ENCODE data around the gene RPL22L1. TPM values are rescaled to one million over a fixed set of nuclear protein-coding genes. Genes with fewer than 3 reads are reported as not detected.

Gene RPL22L1
- total and polyA plus RNA-seq, 2 experiments from 2014 or later, result 216 to 441 TPM

DNA sequence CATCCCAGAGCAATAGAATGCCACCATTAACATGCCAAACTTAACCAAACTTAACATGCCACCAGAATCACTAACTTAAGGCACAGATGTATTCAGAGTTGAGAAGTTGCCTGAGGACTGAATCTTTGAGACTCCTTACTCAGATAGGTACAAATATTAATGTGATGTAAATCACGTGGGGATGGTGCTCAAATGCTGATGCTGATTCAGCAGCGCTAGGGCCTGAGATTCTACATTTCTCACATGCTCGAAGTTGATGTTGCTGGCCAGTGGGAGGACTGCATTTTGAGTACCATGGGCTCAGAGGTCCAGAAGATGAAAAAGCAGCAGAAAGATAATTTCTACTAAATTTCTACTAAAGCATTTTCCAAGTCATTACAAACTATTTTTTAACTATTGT, 54.1 kb downstream of the RPL22L1 start:
- H3K36me3 ChIP-seq (ENCODE audit: insufficient read depth), result no peaks in the 10 kb centered on the region
- H3K36me3 Mint-ChIP-seq (ENCODE audit: low read depth), result 0 out of 3 replicates have a peak, but pooled peaks cover 3% of the 10 kb centered on the region
- ATAC-seq (no peak), DNase-seq (ENCODE audit: low spot score) (no peak)
- no peak overlapping the region for H3K4me3 Mint-ChIP-seq
- no peaks in the 10 kb centered on the region for H3F3A ChIP-seq (replicated peaks; ENCODE audit: low read depth)
- H3K27ac Mint-ChIP-seq, result no peak overlapping the region
- H3K79me2 ChIP-seq (replicated peaks; ENCODE audit: insufficient read depth), result no peaks in the 10 kb centered on the region
- peaks cover 53% of the 10 kb centered on the region for H3K4me1 ChIP-seq (ENCODE audit: insufficient read depth)
- H3K4me1 Mint-ChIP-seq, result peaks cover 69% of the 10 kb centered on the region
- peak overlapping the region; percentile 33; the same call in 1 of the 2 replicates for H3K4me2 ChIP-seq
- H3K27ac ChIP-seq (ENCODE audit: low read depth), result 0 out of 2 replicates have a peak overlapping the region, but pooled peaks have one; percentile 6
- H3K9me3 Mint-ChIP-seq, result peaks cover 5% of the 10 kb centered on the region; the same call in 2 of the 3 replicates
- H3K27me3 ChIP-seq (ENCODE audit: insufficient read depth), result no peaks in the 10 kb centered on the region
- TF ChIP-seq, protein P1, sequence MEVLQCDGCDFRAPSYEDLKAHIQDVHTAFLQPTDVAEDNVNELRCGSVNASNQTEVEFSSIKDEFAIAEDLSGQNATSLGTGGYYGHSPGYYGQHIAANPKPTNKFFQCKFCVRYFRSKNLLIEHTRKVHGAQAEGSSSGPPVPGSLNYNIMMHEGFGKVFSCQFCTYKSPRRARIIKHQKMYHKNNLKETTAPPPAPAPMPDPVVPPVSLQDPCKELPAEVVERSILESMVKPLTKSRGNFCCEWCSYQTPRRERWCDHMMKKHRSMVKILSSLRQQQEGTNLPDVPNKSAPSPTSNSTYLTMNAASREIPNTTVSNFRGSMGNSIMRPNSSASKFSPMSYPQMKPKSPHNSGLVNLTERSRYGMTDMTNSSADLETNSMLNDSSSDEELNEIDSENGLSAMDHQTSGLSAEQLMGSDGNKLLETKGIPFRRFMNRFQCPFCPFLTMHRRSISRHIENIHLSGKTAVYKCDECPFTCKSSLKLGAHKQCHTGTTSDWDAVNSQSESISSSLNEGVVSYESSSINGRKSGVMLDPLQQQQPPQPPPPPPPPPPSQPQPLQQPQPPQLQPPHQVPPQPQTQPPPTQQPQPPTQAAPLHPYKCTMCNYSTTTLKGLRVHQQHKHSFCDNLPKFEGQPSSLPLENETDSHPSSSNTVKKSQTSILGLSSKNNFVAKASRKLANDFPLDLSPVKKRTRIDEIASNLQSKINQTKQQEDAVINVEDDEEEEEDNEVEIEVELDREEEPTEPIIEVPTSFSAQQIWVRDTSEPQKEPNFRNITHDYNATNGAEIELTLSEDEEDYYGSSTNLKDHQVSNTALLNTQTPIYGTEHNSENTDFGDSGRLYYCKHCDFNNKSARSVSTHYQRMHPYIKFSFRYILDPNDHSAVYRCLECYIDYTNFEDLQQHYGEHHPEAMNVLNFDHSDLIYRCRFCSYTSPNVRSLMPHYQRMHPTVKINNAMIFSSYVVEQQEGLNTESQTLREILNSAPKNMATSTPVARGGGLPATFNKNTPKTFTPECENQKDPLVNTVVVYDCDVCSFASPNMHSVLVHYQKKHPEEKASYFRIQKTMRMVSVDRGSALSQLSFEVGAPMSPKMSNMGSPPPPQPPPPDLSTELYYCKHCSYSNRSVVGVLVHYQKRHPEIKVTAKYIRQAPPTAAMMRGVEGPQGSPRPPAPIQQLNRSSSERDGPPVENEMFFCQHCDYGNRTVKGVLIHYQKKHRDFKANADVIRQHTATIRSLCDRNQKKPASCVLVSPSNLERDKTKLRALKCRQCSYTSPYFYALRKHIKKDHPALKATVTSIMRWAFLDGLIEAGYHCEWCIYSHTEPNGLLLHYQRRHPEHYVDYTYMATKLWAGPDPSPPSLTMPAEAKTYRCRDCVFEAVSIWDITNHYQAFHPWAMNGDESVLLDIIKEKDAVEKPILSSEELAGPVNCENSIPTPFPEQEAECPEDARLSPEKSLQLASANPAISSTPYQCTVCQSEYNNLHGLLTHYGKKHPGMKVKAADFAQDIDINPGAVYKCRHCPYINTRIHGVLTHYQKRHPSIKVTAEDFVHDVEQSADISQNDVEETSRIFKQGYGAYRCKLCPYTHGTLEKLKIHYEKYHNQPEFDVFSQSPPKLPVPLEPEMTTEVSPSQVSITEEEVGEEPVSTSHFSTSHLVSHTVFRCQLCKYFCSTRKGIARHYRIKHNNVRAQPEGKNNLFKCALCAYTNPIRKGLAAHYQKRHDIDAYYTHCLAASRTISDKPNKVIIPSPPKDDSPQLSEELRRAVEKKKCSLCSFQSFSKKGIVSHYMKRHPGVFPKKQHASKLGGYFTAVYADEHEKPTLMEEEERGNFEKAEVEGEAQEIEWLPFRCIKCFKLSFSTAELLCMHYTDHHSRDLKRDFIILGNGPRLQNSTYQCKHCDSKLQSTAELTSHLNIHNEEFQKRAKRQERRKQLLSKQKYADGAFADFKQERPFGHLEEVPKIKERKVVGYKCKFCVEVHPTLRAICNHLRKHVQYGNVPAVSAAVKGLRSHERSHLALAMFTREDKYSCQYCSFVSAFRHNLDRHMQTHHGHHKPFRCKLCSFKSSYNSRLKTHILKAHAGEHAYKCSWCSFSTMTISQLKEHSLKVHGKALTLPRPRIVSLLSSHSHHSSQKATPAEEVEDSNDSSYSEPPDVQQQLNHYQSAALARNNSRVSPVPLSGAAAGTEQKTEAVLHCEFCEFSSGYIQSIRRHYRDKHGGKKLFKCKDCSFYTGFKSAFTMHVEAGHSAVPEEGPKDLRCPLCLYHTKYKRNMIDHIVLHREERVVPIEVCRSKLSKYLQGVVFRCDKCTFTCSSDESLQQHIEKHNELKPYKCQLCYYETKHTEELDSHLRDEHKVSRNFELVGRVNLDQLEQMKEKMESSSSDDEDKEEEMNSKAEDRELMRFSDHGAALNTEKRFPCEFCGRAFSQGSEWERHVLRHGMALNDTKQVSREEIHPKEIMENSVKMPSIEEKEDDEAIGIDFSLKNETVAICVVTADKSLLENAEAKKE (CRISPR knock-in tag; IDR thresholded peaks at IDR 0.05), result no peak
- no peak for TF ChIP-seq JUNB (IDR thresholded peaks at IDR 0.05; ENCODE audit: unreplicated experiment)
- TF ChIP-seq STAT1 (IDR thresholded peaks at IDR 0.05; ENCODE audit: unreplicated experiment), result no peak
- TF ChIP-seq, protein P2, sequence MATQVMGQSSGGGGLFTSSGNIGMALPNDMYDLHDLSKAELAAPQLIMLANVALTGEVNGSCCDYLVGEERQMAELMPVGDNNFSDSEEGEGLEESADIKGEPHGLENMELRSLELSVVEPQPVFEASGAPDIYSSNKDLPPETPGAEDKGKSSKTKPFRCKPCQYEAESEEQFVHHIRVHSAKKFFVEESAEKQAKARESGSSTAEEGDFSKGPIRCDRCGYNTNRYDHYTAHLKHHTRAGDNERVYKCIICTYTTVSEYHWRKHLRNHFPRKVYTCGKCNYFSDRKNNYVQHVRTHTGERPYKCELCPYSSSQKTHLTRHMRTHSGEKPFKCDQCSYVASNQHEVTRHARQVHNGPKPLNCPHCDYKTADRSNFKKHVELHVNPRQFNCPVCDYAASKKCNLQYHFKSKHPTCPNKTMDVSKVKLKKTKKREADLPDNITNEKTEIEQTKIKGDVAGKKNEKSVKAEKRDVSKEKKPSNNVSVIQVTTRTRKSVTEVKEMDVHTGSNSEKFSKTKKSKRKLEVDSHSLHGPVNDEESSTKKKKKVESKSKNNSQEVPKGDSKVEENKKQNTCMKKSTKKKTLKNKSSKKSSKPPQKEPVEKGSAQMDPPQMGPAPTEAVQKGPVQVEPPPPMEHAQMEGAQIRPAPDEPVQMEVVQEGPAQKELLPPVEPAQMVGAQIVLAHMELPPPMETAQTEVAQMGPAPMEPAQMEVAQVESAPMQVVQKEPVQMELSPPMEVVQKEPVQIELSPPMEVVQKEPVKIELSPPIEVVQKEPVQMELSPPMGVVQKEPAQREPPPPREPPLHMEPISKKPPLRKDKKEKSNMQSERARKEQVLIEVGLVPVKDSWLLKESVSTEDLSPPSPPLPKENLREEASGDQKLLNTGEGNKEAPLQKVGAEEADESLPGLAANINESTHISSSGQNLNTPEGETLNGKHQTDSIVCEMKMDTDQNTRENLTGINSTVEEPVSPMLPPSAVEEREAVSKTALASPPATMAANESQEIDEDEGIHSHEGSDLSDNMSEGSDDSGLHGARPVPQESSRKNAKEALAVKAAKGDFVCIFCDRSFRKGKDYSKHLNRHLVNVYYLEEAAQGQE (IDR thresholded peaks at IDR 0.05; ENCODE audit: unreplicated experiment), result no peak
- no peak for TF ChIP-seq NANOG (IDR thresholded peaks at IDR 0.05; ENCODE audit: borderline replicate concordance)
- TF ChIP-seq ZNF331 (CRISPR knock-in tag; IDR thresholded peaks at IDR 0.05; ENCODE audit: low read depth), result no peak
- TF ChIP-seq, protein P3, sequence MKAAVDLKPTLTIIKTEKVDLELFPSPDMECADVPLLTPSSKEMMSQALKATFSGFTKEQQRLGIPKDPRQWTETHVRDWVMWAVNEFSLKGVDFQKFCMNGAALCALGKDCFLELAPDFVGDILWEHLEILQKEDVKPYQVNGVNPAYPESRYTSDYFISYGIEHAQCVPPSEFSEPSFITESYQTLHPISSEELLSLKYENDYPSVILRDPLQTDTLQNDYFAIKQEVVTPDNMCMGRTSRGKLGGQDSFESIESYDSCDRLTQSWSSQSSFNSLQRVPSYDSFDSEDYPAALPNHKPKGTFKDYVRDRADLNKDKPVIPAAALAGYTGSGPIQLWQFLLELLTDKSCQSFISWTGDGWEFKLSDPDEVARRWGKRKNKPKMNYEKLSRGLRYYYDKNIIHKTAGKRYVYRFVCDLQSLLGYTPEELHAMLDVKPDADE (IDR thresholded peaks at IDR 0.05), result no peak
- no peak for TF ChIP-seq EZH2 (IDR thresholded peaks at IDR 0.05; ENCODE audit: low read depth, unreplicated experiment)
- no peak for TF ChIP-seq ZNF114 (CRISPR knock-in tag; IDR thresholded peaks at IDR 0.05)
- no peak for TF ChIP-seq CREB1 (CRISPR knock-in tag; IDR thresholded peaks at IDR 0.05; ENCODE audit: low read depth)
- no peak for TF ChIP-seq EZH2phosphoT487 (IDR thresholded peaks at IDR 0.05; ENCODE audit: unreplicated experiment)
- no peak for TF ChIP-seq POLR2AphosphoS5 (IDR thresholded peaks at IDR 0.05; ENCODE audit: low read depth)
- TF ChIP-seq, protein P4, sequence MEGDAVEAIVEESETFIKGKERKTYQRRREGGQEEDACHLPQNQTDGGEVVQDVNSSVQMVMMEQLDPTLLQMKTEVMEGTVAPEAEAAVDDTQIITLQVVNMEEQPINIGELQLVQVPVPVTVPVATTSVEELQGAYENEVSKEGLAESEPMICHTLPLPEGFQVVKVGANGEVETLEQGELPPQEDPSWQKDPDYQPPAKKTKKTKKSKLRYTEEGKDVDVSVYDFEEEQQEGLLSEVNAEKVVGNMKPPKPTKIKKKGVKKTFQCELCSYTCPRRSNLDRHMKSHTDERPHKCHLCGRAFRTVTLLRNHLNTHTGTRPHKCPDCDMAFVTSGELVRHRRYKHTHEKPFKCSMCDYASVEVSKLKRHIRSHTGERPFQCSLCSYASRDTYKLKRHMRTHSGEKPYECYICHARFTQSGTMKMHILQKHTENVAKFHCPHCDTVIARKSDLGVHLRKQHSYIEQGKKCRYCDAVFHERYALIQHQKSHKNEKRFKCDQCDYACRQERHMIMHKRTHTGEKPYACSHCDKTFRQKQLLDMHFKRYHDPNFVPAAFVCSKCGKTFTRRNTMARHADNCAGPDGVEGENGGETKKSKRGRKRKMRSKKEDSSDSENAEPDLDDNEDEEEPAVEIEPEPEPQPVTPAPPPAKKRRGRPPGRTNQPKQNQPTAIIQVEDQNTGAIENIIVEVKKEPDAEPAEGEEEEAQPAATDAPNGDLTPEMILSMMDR (conservative IDR thresholded peaks at IDR 0.05; ENCODE audit: low read depth in 2 of 2), result no peak
- H4K20me1 ChIP-seq (replicated peaks; ENCODE audit: insufficient read depth), result no peaks in the 10 kb centered on the region
- no peak overlapping the region for H2AFZ ChIP-seq
- H3K9me2 ChIP-seq (ENCODE audit: insufficient read depth), result no peaks in the 10 kb centered on the region
- H3K4me3 ChIP-seq, result no peak overlapping the region
- H3K27me3 Mint-ChIP-seq (ENCODE audit: insufficient read depth, low read depth, poor library complexity), result peaks cover 10% of the 10 kb centered on the region

Measured in GM23338 (cell line).